ENCODE results near the gene FBXO4.

DNA sequence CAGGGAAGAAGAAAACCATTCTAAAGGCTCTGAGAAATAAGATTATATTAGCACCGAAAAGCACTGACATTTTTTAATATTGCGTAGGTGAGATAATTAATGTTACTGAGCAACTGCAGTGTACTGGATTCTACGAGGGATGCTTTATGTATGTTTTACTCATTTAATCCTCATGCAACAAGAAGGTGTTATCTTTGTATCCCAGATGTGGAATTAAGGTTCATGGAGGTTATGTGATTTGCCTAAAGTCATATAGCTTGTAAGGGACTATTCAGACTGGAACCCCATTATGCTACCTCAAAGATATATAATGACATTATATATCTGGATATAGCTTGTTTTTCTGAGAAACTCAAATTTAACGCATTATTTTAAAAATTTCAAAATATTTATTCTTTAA is 2.5 kb downstream of the FBXO4 start:
- TF ChIP-seq POLR2A (IDR thresholded peaks at IDR 0.05), result no peak
- no peak for TF ChIP-seq CTCF (IDR thresholded peaks at IDR 0.05)
